ENCODE measurements around the gene COL28A1.
"Not testable (repeated sequence)": the region's sequence is repeated elsewhere in the genome, so short reads cannot be mapped to it uniquely, and the experiment has no call there.

The COL28A1 gene

DNA sequence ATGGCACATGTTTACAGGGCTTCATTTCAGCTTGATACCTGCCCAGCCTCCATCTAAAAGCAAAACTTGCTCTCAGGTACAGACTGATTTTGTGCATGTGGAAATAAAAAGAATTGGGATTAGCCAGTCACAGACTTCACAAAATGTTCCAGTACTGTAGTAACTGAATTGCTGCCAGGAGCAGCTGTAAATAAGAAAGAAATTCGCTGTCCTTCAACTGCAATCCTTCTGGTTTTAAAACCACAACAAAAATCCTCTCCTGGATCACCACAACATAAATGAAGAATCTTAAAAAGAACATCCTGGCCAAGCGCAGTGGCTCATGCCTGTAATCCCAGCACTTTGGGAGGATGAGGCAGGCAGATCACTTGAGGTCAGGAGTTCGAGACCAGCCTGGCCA is 27.1 kb upstream of the COL28A1 start:
- no peak for DNase-seq (ENCODE audit: low spot score)
- no peak for FAIRE-seq

DNA sequence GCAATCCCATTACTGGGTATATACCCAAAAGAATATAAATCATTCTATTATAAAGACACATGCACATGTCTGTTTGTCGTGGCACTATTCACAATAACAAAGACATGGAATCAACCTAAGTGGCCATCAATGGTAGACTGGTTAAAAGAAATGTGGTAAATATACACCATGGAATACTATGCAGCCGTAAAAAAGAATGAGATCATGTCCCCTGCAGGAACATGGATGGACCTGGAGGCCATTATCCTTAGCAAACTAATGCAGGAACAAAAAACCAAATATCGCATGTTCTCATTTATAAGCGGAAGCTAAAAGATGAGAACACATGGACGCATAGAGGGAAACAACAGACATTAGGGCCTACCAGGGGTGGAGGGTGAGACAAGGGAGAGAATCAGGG is 25.9 kb upstream of the COL28A1 start:
- DNase-seq (ENCODE audit: low spot score); FAIRE-seq: not testable (repeated sequence)

- FAIRE-seq: no peak
- no peak for DNase-seq (ENCODE audit: low spot score)
These were observed 21.6 kb upstream of the COL28A1 start for GRCh38 chr7:7557252-7557651.

DNA sequence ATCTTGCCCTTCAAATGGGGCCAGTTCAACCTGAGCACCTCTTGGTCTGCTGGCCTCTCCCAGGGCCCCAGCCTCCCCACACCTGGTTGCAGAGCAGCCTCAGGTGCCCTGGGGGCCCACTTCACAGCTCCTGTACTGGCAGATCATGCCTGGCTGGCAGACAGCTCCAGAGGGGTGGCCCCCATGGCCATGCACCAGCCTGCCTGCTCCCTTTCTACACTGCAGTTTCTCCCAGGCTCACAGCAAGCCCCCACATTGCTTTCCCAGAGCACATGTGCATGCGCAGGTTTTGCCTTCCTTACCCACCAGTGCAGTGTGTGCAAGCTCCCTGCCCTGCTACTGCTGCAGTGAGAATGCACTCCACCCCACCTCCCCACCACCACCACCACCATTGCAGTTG is 21.2 kb upstream of the COL28A1 start:
- FAIRE-seq (no peak), DNase-seq (ENCODE audit: low spot score) (no peak)

DNA sequence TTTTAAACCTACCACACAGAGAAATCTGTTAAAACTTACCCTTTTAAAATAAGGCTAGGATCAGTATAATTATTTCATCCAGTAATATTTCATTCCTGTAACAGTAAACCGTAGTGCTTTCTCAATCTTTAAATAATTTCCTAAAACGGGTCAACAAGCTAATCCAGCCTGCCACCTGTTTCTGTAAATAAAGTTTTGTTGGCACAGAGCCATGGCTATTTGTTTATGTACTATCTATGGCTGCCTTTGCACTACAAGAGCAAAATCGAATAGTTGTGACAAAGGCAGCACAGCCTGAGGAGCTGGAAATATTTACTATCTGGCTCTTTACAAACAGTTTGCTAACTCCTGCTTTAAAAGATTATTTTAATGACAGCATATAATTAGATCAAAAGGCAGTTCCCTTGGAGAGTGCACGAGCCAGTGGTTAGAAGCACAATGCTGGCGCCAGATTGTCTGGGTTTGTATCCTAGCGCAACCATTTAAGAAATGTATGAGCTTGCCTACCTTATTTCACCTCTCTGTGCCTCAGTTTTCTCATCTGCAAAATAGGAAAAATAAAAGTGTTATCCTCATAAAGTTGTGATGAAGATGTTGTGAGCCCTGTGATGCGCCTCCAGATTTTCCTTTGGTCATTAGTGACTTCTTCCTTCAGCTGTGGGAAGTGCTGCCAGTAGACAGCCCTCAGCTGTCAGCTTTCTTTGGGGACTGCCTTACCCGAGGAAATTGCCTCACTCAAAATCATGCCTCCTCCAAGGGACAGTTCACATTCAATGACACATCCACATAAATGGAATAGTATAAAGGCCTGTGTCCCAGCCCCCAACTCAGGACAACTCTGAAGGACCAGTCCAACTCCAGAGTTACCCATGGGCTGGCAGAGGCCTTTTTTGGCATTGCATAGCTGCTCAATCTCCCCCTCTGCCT is 19.2 kb upstream of the COL28A1 start:
- DNase-seq (ENCODE audit: low spot score): no peak

DNA sequence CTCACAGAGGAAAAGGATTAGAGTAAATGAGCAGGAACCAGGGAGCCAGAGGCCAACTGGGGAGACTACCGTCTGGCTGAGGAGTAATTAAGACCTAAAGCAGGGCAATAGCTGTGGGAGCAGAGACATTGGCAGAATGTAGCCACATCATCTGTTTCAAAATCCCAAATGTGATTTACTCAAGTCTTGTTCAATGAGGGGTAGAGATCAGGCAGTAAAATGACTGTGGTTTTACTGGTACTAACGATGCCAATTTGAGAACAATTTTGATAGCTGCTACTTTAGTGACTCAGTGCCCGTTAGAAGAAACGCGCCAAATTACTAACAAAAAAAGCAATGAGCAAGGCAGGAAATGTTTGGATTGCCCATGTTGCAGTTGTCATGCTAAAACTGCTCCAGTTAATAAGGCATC is 18.4 kb upstream of the COL28A1 start:
- DNase-seq (ENCODE audit: low spot score) (no peak), FAIRE-seq (no peak)

More for the DNA sequence above, 19.2 kb upstream of the COL28A1 start:
- FAIRE-seq: no peak

DNA sequence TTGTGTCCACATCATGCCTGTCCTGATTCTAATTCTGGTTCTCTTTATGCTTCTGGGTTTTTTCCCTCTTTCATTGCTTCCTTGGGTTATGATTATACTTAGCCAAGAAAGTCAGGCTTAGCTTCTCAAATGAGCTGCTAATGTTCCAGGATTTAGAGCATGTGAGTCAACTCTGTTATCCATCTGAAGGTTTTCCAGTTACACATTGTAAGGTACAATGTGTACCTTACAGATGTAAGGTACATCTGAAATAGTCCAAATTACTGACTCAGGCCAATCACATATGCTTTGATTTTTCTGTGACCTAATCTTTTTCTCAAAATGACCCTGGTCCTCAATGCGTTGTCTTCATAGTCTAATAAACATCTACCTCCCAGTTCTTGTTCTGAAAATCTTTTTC is 17.7 kb upstream of the COL28A1 start:
- no peak for FAIRE-seq
- no peak for DNase-seq (ENCODE audit: low spot score)

DNA sequence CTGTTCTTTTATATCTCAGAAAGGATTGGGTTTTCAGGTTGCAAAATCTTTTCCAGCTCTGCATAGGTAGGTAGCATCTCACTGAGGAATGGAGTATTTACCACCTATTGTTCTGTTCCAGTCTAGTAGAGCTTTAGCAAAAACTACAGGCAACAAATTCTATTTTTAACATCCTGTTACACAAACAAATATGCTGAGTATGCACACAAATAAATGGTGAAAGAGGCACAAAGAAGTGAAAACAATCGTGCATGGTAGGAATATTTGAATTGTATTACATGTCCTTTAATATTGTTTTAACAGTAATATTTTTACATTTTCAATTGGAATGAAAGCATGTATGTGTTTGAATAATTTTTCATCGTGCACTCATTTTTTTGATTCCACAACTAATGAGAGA is 16.5 kb upstream of the COL28A1 start:
- DNase-seq (ENCODE audit: low spot score): no peak
- no peak for FAIRE-seq

DNA sequence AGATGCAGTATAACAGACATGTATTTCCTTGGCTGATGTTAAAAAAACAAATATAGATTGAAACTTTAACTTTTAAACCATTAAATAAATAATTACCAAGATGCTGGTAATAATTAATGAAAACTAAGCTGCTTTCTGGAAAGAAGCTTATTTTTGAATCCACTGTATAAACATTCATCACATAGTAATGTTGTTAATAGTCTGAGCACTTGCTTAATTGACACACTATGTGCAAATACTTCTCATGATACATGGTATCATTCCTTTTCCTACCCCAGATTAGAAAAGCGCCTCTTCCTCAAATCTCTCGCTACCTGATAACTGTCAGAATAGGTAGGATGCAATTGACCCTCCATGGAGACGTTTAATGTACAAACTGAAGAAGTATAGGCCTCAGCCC is 15.0 kb upstream of the COL28A1 start:
- peak; percentile 54 for FAIRE-seq
- DNase-seq (ENCODE audit: low spot score): no peak

DNA sequence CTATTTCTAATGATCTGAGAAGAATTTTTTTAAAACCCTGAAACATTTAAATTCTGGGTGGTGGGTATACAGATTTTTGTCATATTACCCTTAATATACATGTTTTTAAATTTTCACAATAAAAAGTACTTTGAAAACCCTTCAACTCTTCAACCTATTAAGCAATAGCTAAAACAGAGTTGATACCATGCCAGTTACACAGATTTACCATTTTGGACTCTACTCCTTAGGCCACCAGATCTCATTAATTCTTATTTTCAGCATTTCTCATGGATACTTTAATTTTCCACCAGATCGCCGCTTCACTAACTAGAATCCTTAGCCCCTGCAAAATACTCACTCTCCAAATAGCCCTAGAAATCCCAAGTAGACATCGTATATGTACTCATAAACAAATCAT is 12.7 kb upstream of the COL28A1 start:
- DNase-seq (ENCODE audit: low spot score) (no peak), FAIRE-seq (no peak)

DNA sequence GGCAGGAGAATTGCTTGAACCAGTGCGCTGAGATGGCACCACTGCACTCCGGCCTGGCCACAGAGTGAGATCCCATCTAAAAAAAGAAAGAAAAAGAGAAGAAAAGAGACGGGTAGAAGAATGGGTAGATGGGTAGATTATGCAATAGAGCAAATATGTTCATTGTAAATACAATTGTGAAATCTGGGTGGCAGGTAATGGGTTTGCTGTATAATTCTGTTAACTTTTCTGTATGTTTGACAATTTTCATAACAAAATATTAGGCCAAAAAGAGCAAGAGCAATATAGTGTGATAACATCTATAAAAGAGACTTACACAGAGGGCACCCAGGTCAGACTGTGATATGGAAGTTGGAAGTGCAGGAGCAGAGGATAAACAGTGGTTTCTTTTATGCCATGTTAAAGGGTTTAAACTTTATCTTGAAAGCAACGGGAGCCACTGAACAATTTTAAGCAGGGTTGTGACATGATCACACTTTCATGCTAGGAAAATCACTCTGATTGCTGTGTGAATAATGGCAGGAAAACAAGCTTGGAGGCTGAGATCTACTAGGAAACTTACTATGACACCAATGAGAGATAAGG is 6.7 kb upstream of the COL28A1 start:
- DNase-seq (ENCODE audit: low spot score) (no peak), FAIRE-seq (no peak)

DNA sequence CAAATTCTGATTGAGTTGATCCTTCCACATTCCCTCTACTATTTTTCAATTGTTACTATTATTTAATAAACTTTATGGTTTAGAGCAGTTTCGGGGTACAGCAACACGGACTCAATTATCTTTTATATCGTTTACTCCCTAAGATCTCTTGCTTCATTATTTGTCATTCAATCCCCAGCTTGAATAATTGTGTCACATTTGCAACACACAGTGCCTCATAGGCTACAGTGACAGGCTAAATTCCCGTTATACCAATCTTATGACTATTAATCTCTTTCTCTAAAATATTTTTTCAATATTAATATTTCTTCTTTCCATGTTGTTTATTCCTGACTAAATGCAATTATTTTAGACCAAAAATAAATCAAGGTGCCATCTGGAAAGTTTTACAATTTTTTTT is 4.0 kb upstream of the COL28A1 start:
- FAIRE-seq (no peak), DNase-seq (ENCODE audit: low spot score) (no peak)

DNA sequence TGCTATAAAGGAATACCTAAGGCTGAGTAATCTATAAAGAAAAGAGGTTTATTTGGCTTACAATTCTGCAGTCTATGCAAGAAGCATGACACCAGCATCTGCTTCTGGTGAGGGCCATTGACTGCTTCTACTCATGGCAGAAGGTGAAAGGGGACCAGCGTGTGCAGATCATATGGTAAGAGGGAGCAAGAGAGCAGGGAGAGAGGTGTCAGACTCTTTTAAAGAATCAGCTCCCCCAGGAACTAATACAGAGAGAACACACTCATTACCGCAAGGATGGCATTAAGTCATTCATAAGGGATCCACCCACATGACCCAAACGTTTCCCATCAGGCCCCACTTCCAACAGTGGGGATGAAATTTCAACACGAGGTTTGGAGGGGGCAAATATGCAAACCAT is 3.5 kb upstream of the COL28A1 start:
- DNase-seq (ENCODE audit: low spot score) (no peak), FAIRE-seq (no peak)

DNA sequence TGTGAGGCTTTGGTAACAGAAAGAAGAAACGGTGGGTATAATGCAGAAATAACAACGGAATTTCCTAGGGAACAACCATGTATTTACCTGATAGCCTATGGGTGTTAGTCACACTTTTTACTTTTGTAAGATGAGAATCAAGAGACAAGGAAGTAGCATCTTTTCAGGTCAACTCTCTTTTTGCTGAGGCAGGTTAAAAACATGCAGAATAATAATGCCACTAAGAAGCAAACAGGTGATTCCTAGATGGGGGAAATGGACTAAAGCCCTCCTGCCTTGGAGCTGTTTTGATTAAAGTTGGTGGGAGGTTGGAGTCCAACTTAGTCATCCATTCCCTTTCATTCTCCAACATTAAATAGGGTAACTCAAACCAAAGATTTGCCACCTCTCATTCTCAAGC is 2.0 kb upstream of the COL28A1 start:
- DNase-seq (ENCODE audit: low spot score) (no peak), FAIRE-seq (no peak)

- FAIRE-seq (no peak), DNase-seq (ENCODE audit: low spot score) (no peak)
These were observed 835 bp upstream of the COL28A1 start for GRCh38 chr7:7536396-7537019.

- DNase-seq (ENCODE audit: low spot score) (no peak), FAIRE-seq (no peak)
These were observed 1.7 kb downstream of the COL28A1 start for GRCh38 chr7:7533831-7534430.

DNA sequence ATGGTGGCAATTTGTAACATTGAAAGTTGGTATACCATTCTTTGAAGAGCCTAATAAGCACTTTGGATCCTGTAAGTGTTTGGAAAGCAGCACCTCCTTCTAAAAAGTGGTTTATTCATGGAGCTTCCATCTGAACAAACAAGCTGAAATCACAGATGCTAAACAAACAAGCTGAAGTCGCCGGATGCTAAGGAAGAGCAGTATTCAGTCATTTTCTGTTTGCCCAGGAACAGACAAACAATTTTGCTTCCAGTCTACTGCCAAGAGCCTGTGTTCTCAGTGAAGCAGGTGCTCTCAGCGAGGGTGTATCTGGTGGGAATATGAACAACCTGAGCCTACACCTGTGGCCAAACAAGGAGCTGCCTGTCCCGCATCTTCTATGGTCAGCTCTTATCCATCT is 6.3 kb downstream of the COL28A1 start:
- no peak for FAIRE-seq
- no peak for DNase-seq (ENCODE audit: low spot score)

DNA sequence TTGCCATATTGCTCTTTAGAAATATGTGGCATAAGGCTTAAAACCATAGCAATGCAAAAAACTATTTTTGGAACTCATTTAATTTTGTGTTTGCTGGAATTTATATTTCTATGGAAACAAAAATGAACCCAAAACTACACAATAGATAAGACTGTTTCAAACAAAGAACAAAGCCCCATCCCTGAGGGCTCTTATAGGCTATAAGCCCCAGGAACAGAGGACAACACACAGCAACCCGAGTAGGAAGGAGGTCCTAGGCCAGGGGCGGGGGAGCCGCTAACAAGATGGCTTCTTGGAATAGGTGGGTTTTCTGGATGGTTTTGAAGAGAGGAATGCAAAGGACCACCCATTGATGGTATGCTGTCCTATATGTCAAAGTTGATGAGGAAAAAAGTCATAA is 8.6 kb downstream of the COL28A1 start:
- no peak for FAIRE-seq
- DNase-seq (ENCODE audit: low spot score): no peak

DNA sequence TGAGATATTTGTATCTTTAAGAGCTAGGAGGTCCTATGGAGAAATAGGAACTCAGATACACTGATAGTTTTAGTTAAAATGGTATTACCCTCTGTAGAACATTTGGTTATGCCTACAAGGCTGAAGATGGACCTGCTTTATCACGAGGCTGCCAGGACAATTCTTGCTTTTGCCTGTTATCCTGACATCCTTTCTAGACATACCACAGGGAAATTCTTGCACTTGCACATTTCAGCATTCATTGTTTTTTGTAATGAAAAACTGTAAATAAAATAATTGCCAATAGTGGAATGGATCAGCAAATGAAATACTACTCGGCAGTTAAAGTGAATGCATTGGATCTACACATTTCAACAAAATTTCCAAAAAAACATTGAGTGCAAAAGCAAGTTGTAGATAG is 9.7 kb downstream of the COL28A1 start:
- FAIRE-seq (no peak), DNase-seq (ENCODE audit: low spot score) (no peak)

DNA sequence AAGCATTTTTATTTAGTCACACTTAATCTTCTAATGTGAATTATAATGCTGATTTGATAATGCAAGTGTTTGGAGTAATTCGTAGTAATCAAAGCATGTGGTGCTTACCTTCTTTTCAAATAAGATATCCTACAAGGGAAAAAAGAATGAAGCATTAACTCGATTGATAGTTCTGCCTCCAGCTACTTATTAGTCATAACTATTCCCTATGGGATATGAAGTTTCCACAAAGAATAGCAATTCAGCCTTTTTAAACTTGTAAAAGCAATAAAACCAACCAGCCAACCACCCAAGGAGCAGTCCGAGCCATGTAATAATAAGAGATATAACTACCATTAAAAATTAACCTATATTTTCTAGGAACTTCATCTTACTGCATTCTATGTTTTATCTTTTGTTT is 11.6 kb downstream of the COL28A1 start:
- no peak for DNase-seq (ENCODE audit: low spot score)
- no peak for FAIRE-seq

GRCh38 chr7:7522421-7522820 is 13.3 kb downstream of the COL28A1 start:
- no peak for DNase-seq (ENCODE audit: low spot score)
- no peak for FAIRE-seq

DNA sequence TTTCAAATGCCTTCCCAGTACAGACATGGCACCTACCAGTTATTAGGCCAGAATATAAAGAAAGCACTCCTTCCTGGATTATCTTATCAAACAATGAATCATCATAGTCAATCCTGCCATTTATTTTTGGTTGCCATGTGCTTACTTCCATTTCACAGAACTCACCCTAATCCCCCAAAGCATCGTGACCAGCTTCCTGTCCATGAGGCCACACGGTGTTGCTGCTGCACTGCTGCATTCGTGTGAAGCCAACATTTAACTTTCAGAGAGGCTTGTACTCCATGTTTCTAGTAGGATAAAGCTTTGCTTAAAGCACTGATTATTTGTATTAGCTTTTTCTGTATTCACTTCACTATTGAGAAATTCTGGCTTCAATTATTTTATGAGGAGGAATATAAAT is 14.4 kb downstream of the COL28A1 start:
- DNase-seq (ENCODE audit: low spot score) (no peak), FAIRE-seq (no peak)
